HepG2 (cell line): ENCODE measurements around the gene EIF5A. TPM values are rescaled to one million over a fixed set of nuclear protein-coding genes. Genes with fewer than 3 reads are reported as not detected.

Experiments
- CBFB ChIP-seq: sonication (generic); formaldehyde crosslinking; IDR thresholded peaks from 2 replicates; pipeline ENCODE4 v1.4.0; 2020; ENCODE audit warnings: missing genetic modification reagents
- CBX5 ChIP-seq: sonication (generic); formaldehyde crosslinking; IDR thresholded peaks from 2 replicates; pipeline ENCODE4 v1.4.0; 2020; ENCODE audit warnings: missing genetic modification reagents, borderline replicate concordance
- DPF2 ChIP-seq: sonication (generic); formaldehyde crosslinking; IDR thresholded peaks from 2 replicates; pipeline ENCODE4 v1.4.0; 2020; ENCODE audit warnings: mild to moderate bottlenecking, low read depth, missing genetic modification reagents, borderline replicate concordance
- FOSL2 ChIP-seq: sonication (generic); formaldehyde crosslinking; IDR thresholded peaks from 2 replicates; pipeline ENCODE4 v1.4.0; 2020; ENCODE audit warnings: missing genetic modification reagents
- GABPB1 ChIP-seq: IDR thresholded peaks from 2 replicates; pipeline ENCODE4 v1.6.1; 2016; ENCODE audit warnings: mild to moderate bottlenecking, missing genetic modification reagents, moderate library complexity, missing compliant biosample characterization
- HNRNPL ChIP-seq: fragments of 200-400 bp; formaldehyde crosslinking; IDR thresholded peaks from 2 replicates; pipeline ENCODE4 v1.6.1; 2017; ENCODE audit warnings: mild to moderate bottlenecking, low read depth, low read length
- LCORL ChIP-seq, 2 experiments: fragments of 450-650 bp in 1 of 2; sonication (generic) in 1 of 2; formaldehyde crosslinking in 1 of 2; IDR thresholded peaks; 2 replicates each; pipeline versions ENCODE4 v1.5.0 to v1.6.1; 2017 to 2020; ENCODE audit warnings: antibody characterized with exemption in 1 of 2, missing genetic modification reagents in 1 of 2
- NAIF1 ChIP-seq: sonication (generic); formaldehyde crosslinking; IDR thresholded peaks from 2 replicates; pipeline ENCODE4 v1.5.0; 2020; ENCODE audit warnings: mild to moderate bottlenecking, missing genetic modification reagents, borderline replicate concordance
- NCOA1 ChIP-seq: sonication (generic); formaldehyde crosslinking; IDR thresholded peaks from 2 replicates; pipeline ENCODE4 v1.9.0; 2021; ENCODE audit warnings: missing genetic modification reagents
- NR2C2 ChIP-seq: sonication (generic); formaldehyde crosslinking; IDR thresholded peaks from 2 replicates; pipeline ENCODE4 v1.4.0; 2020; ENCODE audit warnings: missing genetic modification reagents, mild to moderate bottlenecking, moderate library complexity, borderline replicate concordance
- PTBP1 ChIP-seq: fragments of 200-400 bp; formaldehyde crosslinking; IDR thresholded peaks from 2 replicates; pipeline ENCODE4 v1.6.1; 2018; ENCODE audit warnings: low read length, low read depth; ENCODE audit not compliant: poor library complexity, severe bottlenecking
- RARG ChIP-seq: sonication (generic); formaldehyde crosslinking; IDR thresholded peaks from 2 replicates; pipeline ENCODE4 v1.4.0; 2020; ENCODE audit warnings: low read depth, mild to moderate bottlenecking, missing genetic modification reagents
- SIX1 ChIP-seq: sonication (generic); formaldehyde crosslinking; IDR thresholded peaks from 2 replicates; pipeline ENCODE4 v1.4.0; 2020; ENCODE audit warnings: missing genetic modification reagents, borderline replicate concordance
- SMAD1 ChIP-seq: sonication (generic); formaldehyde crosslinking; IDR thresholded peaks from 2 replicates; pipeline ENCODE4 v1.4.0; 2020; ENCODE audit warnings: missing genetic modification reagents, low read depth, mild to moderate bottlenecking, borderline replicate concordance
- U2AF1 ChIP-seq: fragments of 200-400 bp; formaldehyde crosslinking; optimal IDR thresholded peaks from 2 replicates; pipeline ENCODE3; 2017; ENCODE audit warnings: mild to moderate bottlenecking, low read depth, low read length
- ZBTB7B ChIP-seq: sonication (generic); formaldehyde crosslinking; IDR thresholded peaks from 2 replicates; pipeline ENCODE4 v1.4.0; 2020; ENCODE audit warnings: missing genetic modification reagents
- ZC3H13 ChIP-seq: sonication (generic); formaldehyde crosslinking; IDR thresholded peaks from 2 replicates; pipeline ENCODE4 v1.8.1; 2023; ENCODE audit warnings: mild to moderate bottlenecking, missing genetic modification reagents, moderate library complexity
- ZNF326 ChIP-seq: sonication (generic); formaldehyde crosslinking; IDR thresholded peaks from 2 replicates; pipeline ENCODE4 v1.4.0; 2020; ENCODE audit warnings: missing genetic modification reagents, borderline replicate concordance
- ZNF501 ChIP-seq: sonication (generic); formaldehyde crosslinking; IDR thresholded peaks from 2 replicates; pipeline ENCODE4 v1.5.1; 2020; ENCODE audit warnings: mild to moderate bottlenecking, moderate library complexity, missing genetic modification reagents
- polyA plus RNA-seq, 8 experiments: library from polyadenylated mRNA; depleted of rRNA in 3 of 8; stranded (reverse) in 7 of 8; unstranded in 1 of 8; fragments of >200 nt; fragmentation: Illumina TruSeq in 4 of 8; extraction: Trizol in 4 of 8; gene quantifications; 2 replicates each; pipeline versions ENCODE4 v1.2.1 to v1.2.3, GENCODE V29; 2011 to 2016; ENCODE audit warnings: low read depth in 4 of 8, missing spikeins in 1 of 8, mixed read lengths in 1 of 8; ENCODE audit not compliant: insufficient read depth in 1 of 8
- total RNA-seq, 5 experiments: library from RNA; depleted of rRNA; stranded (reverse); fragments of >200 nt; fragmentation: Illumina TruSeq; extraction: Trizol; gene quantifications; 2 replicates each; pipeline ENCODE4 v1.2.3, GENCODE V29; 2016; ENCODE audit warnings: low read depth in 1 of 5
- TF ChIP-seq, protein P1 (sequence below): sonication (generic); formaldehyde crosslinking; conservative IDR thresholded peaks from 2 replicates; pipeline ENCODE4 v1.8.1; 2023; ENCODE audit warnings: missing genetic modification reagents
- TF ChIP-seq, protein P2 (sequence below): sonication (generic); formaldehyde crosslinking; IDR thresholded peaks from 2 replicates; pipeline ENCODE4 v1.8.0; 2022; ENCODE audit warnings: mild to moderate bottlenecking, missing genetic modification reagents, moderate library complexity
- TF ChIP-seq, protein P3 (sequence below): sonication (generic); formaldehyde crosslinking; IDR thresholded peaks from 2 replicates; pipeline ENCODE4 v1.4.0; 2020; ENCODE audit warnings: mild to moderate bottlenecking, missing genetic modification reagents
- TF ChIP-seq, protein P4 (sequence below): sonication (generic); formaldehyde crosslinking; IDR thresholded peaks from 2 replicates; pipeline ENCODE4 v1.4.0; 2020; ENCODE audit warnings: mild to moderate bottlenecking, missing genetic modification reagents
- TF ChIP-seq, protein P5 (sequence below): sonication (generic); IDR thresholded peaks from 2 replicates; pipeline ENCODE4 v1.6.1; 2016; ENCODE audit warnings: low read depth, borderline replicate concordance

Gene EIF5A
- total and polyA plus RNA-seq, 2 of the 13 experiments (the other 11 are each of a cell fraction or from before 2014, with no cell fraction given), result 319 to 337 TPM

DNA sequence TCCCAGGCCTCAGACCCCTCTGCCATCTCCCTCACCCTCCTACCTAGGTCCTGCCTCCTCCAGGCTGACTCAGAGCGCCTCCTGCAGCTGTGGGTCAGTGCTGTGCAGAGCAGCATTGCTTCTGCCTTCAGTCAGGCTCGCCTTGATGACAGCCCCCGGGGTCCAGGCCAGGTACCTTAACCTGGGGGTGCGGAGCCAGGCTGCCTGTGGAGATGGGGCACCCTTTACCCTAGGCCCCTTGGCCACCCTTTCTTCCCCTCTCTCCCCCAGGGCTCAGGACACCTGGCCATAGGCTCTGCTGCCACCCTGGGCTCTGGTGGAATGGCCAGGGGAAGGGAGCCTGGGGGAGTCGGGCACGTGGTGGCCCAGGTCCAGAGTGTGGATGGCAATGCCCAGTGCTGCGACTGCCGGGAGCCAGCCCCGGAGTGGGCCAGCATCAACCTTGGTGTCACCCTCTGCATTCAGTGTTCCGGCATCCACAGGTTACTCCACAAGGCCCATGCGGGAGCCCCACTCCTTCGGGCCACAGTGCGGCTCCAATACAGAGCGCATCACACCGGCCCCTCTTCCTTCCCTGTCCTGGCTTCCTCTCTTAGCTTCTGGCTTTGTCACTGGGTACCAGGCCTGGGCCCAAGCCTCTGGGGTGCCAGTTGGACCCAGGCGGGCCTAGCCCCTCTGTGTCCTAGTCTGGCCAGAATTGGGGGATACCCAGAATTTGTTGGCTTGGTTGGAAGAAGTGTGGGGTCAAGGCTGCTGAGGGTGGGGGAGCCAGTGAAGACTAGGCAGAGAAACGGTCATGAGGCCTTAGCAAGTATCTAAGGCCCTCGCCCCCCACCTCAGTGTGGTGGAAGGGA lies 39.6 kb downstream of the EIF5A start (continued):
- TF ChIP-seq, protein P1, sequence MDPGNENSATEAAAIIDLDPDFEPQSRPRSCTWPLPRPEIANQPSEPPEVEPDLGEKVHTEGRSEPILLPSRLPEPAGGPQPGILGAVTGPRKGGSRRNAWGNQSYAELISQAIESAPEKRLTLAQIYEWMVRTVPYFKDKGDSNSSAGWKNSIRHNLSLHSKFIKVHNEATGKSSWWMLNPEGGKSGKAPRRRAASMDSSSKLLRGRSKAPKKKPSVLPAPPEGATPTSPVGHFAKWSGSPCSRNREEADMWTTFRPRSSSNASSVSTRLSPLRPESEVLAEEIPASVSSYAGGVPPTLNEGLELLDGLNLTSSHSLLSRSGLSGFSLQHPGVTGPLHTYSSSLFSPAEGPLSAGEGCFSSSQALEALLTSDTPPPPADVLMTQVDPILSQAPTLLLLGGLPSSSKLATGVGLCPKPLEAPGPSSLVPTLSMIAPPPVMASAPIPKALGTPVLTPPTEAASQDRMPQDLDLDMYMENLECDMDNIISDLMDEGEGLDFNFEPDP (CRISPR knock-in tag), result no peak
- TF ChIP-seq U2AF1 (no peak), ZBTB7B (no peak), NCOA1 (CRISPR knock-in tag) (0 out of 2 replicates have a peak, but pooled peaks have one; percentile 28), NAIF1 (CRISPR knock-in tag) (no peak), ZC3H13 (peak; percentile 50; the same call in 1 of the 2 replicates), SIX1 (CRISPR knock-in tag) (no peak), CBX5 (no peak), LCORL (IDR thresholded peaks at IDR 0.05) (no peak), LCORL (CRISPR knock-in tag; IDR thresholded peaks at IDR 0.05) (no peak), CBFB (CRISPR knock-in tag) (no peak), ZNF501 (CRISPR knock-in tag) (no peak), DPF2 (CRISPR knock-in tag) (0 out of 2 replicates have a peak, but pooled peaks have one; percentile 19), HNRNPL (0 out of 2 replicates have a peak, but pooled peaks have one; percentile 23), SMAD1 (CRISPR knock-in tag) (no peak), GABPB1 (CRISPR knock-in tag) (no peak), FOSL2 (no peak), NR2C2 (CRISPR knock-in tag) (no peak), ZNF326 (CRISPR knock-in tag) (peak; percentile 60; the same call in 1 of the 2 replicates), PTBP1 (no peak), RARG (no peak)
- TF ChIP-seq, protein P2, sequence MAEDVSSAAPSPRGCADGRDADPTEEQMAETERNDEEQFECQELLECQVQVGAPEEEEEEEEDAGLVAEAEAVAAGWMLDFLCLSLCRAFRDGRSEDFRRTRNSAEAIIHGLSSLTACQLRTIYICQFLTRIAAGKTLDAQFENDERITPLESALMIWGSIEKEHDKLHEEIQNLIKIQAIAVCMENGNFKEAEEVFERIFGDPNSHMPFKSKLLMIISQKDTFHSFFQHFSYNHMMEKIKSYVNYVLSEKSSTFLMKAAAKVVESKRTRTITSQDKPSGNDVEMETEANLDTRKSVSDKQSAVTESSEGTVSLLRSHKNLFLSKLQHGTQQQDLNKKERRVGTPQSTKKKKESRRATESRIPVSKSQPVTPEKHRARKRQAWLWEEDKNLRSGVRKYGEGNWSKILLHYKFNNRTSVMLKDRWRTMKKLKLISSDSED (CRISPR knock-in tag), result no peak
- TF ChIP-seq, protein P3, sequence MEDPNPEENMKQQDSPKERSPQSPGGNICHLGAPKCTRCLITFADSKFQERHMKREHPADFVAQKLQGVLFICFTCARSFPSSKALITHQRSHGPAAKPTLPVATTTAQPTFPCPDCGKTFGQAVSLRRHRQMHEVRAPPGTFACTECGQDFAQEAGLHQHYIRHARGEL (CRISPR knock-in tag), result no peak
- TF ChIP-seq, protein P4, sequence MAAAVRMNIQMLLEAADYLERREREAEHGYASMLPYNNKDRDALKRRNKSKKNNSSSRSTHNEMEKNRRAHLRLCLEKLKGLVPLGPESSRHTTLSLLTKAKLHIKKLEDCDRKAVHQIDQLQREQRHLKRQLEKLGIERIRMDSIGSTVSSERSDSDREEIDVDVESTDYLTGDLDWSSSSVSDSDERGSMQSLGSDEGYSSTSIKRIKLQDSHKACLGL (CRISPR knock-in tag), result no peak
- TF ChIP-seq, protein P5, sequence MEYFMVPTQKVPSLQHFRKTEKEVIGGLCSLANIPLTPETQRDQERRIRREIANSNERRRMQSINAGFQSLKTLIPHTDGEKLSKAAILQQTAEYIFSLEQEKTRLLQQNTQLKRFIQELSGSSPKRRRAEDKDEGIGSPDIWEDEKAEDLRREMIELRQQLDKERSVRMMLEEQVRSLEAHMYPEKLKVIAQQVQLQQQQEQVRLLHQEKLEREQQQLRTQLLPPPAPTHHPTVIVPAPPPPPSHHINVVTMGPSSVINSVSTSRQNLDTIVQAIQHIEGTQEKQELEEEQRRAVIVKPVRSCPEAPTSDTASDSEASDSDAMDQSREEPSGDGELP, result no peak
